K562 (cell line): ENCODE data around the gene SLC7A1. TPM values are rescaled to one million over a fixed set of nuclear protein-coding genes. Genes with fewer than 3 reads are reported as not detected.

Source experiments
- ATAC-seq: fragments of 200-7000 bp; cut with Tn5 transposase; 3 replicates; pipeline ENCODE4 v1.9.1; 2020; ENCODE audit warnings: moderate library complexity
- BruUV-seq: library from RNA; stranded (reverse); fragments of 400-500 nt; replicated peaks from 2 replicates; lab custom pipeline; 2021; lab: Mats Ljungman, UMichigan
- CTCF ChIA-PET: fragments of 300-600 bp; formaldehyde crosslinking; extraction: SDS; loops from one replicate; lab custom pipeline; 2021; ENCODE audit warnings: low intra/inter-chr PET ratio; lab: Yijun Ruan, JAX
- POLR2A ChIA-PET: fragments of 300-600, 350-650 bp; sonication (Branson Sonifier 250); formaldehyde crosslinking; extraction: SDS; loops from one replicate; lab custom pipeline; 2021; ENCODE audit warnings: antibody characterized with exemption, inconsistent platforms; lab: Yijun Ruan, JAX
- DNase-seq, 4 experiments: peaks; one replicate each; pipeline versions ENCODE4 v3.0.0 to v3.0.0-alpha.2; 2011 to 2018; ENCODE audit warnings: low spot score in 3 of 4, mixed read lengths in 3 of 4; ENCODE audit errors: extremely low read depth in 1 of 4
- FAIRE-seq: peaks from 2 replicates; lab custom pipeline; 2011; peaks lifted over from hg19 to GRCh38; lab: Jason Lieb, UNC
- H2AFZ ChIP-seq: 2 replicates; pipeline ENCODE4 v1.6.0; 2011; ENCODE audit warnings: low read depth, low read length, control low read depth, inconsistent platforms
- H3K27ac ChIP-seq: fragments of 200-600 bp; 3 replicates; pipeline ENCODE4 v1.8.0; 2011; ENCODE audit warnings: low read depth, mild to moderate bottlenecking, control low read depth, inconsistent platforms, low read length, moderate library complexity, mixed read lengths; ENCODE audit errors: extremely low read depth
- H3K27me3 ChIP-seq, 2 experiments: fragments of 300-600 bp in 1 of 2; 2 replicates in 1 of 2; 3 replicates in 1 of 2; pipeline versions ENCODE4 v1.6.0 to v1.8.0; 2011; ENCODE audit warnings: inconsistent platforms in 2 of 2, low read length in 2 of 2, mild to moderate bottlenecking in 1 of 2, mixed read lengths in 1 of 2, moderate library complexity in 1 of 2; ENCODE audit not compliant: control insufficient read depth in 2 of 2, insufficient read depth in 2 of 2
- H3K36me3 ChIP-seq: fragments of 300-600 bp; 3 replicates; pipeline ENCODE4 v1.8.0; 2011; ENCODE audit warnings: mild to moderate bottlenecking, low read length, inconsistent platforms; ENCODE audit not compliant: control insufficient read depth, insufficient read depth
- H3K4me1 ChIP-seq, 2 experiments: fragments of 200-600 bp in 1 of 2; replicated peaks in 1 of 2; 2 replicates in 1 of 2; 3 replicates in 1 of 2; pipeline versions ENCODE4 v1.5.1 to v1.8.0; 2011; ENCODE audit warnings: inconsistent platforms in 2 of 2, low read length in 2 of 2, mild to moderate bottlenecking in 1 of 2, mixed read lengths in 1 of 2, moderate library complexity in 1 of 2; ENCODE audit not compliant: control insufficient read depth in 2 of 2, insufficient read depth in 2 of 2
- H3K4me2 ChIP-seq: 2 replicates; pipeline ENCODE4 v1.6.1; 2011; ENCODE audit warnings: low read length, control low read depth, inconsistent platforms, mixed read lengths; ENCODE audit not compliant: insufficient read depth
- H3K4me3 ChIP-seq: fragments of 200-600 bp; sonication (generic), shearing (Covaris generic); 2 replicates; pipeline ENCODE4 v1.5.1; 2016; ENCODE audit warnings: control low read depth, inconsistent platforms
- H3K79me2 ChIP-seq: fragments of 200-600 bp; 3 replicates; pipeline ENCODE4 v1.8.0; 2011; ENCODE audit warnings: low read length, inconsistent platforms; ENCODE audit not compliant: control insufficient read depth, insufficient read depth
- H3K9ac ChIP-seq, 2 experiments: 2 replicates each; pipeline versions ENCODE4 v1.6.0 to v1.6.1; 2011; ENCODE audit warnings: low read depth in 2 of 2, low read length in 2 of 2, control low read depth in 1 of 2, inconsistent platforms in 1 of 2, mild to moderate bottlenecking in 1 of 2, mixed read lengths in 1 of 2; ENCODE audit not compliant: insufficient read depth in 1 of 2
- H3K9me1 ChIP-seq: one replicate; pipeline ENCODE4 v1.6.0; 2011; ENCODE audit warnings: inconsistent platforms, mild to moderate bottlenecking, low read length, moderate library complexity; ENCODE audit not compliant: control insufficient read depth, insufficient read depth
- H3K9me3 ChIP-seq: replicated peaks from 2 replicates; pipeline ENCODE4 v1.5.1; 2011; ENCODE audit warnings: low read depth, low read length, inconsistent platforms; ENCODE audit not compliant: control insufficient read depth, insufficient read depth
- H4K20me1 ChIP-seq: replicated peaks from 2 replicates; pipeline ENCODE4 v1.6.1; 2011; ENCODE audit warnings: low read length, inconsistent platforms, mixed read lengths; ENCODE audit not compliant: control insufficient read depth, insufficient read depth
- ARID3B ChIP-seq: fragments of 250-450 bp; sonication (Bioruptor Pico); IDR thresholded peaks from 2 replicates; pipeline ENCODE4 v1.4.0; 2020; ENCODE audit warnings: borderline replicate concordance
- HINFP ChIP-seq: fragments of 450-650 bp; conservative IDR thresholded peaks from 2 replicates; pipeline ENCODE4 v1.6.1; 2016; ENCODE audit warnings: missing genetic modification characterization, low read depth, mild to moderate bottlenecking, control low read depth, missing compliant biosample characterization
- IFI16 ChIP-seq: fragments of 250-450 bp; sonication (Bioruptor Pico); IDR thresholded peaks from 2 replicates; pipeline ENCODE4 v2.1.2; 2022; ENCODE audit warnings: mild to moderate bottlenecking, inconsistent platforms
- NCOA4 ChIP-seq: fragments of 450-650 bp; IDR thresholded peaks from 2 replicates; pipeline ENCODE4 v1.6.1; 2018; ENCODE audit warnings: mild to moderate bottlenecking; ENCODE audit not compliant: partially characterized antibody
- ZNF174 ChIP-seq: fragments of 250-450 bp; sonication (Bioruptor Pico); IDR thresholded peaks from 2 replicates; pipeline ENCODE4 v1.4.0; 2020; ENCODE audit warnings: mild to moderate bottlenecking
- WGBS: fragments of 100-300 bp; shearing (Covaris generic); methylation state at CpG from one replicate; pipeline ENCODE4 v1.1.6; 2016; ENCODE audit warnings: low coverage, mixed read lengths; ENCODE audit not compliant: insufficient coverage; ENCODE audit errors: missing lambda C conversion rate; 5-methylcytosine and 5-hydroxymethylcytosine counted together
- in situ Hi-C: fragments of 300-500 bp; cut with MboI; formaldehyde crosslinking; loops from 4 replicates; pipeline ENCODE4 v1.15.0; 2018; ENCODE audit warnings: inconsistent platforms, mixed read lengths
- intact Hi-C: fragments of 100-400 bp; cut with micrococcal nuclease; formaldehyde crosslinking; loops from 2 replicates; pipeline ENCODE4 v1.14.2; 2022
- polyA plus RNA-seq, 8 experiments: library from polyadenylated mRNA; depleted of rRNA in 4 of 8; stranded (reverse) in 5 of 8; unstranded in 3 of 8; fragments of >200 nt; fragmentation: Nextera tagmentation in 2 of 8; fragmentation: Illumina TruSeq in 1 of 8; extraction: Ambion mirVana in 2 of 8; extraction: Trizol in 1 of 8; gene quantifications; 2 replicates each; pipeline versions ENCODE4 v1.2.1 to v1.2.3, GENCODE V29; 2011 to 2014; ENCODE audit warnings: inconsistent platforms in 1 of 8, missing spikeins in 1 of 8
- total RNA-seq, 7 experiments: library from RNA; depleted of rRNA in 6 of 7; stranded (reverse); fragments of >200 nt in 6 of 7; fragmentation: Illumina TruSeq in 2 of 7; extraction: Trizol in 2 of 7; gene quantifications; 2 replicates each; pipeline versions ENCODE4 v1.2.1 to v1.2.3, GENCODE V29; 2011 to 2021; ENCODE audit warnings: low replicate concordance in 1 of 7

Gene SLC7A1
- total and polyA plus RNA-seq, 9 of the 15 experiments (the other 6 are each of a cell fraction or from before 2014, with no cell fraction given): 3.3 to 69.7 (median 10.8) TPM

- H3K27me3 ChIP-seq: peaks cover 24 to 61% of the 10 kb centered on the region in 2 experiments; a peak in 4 of 5 replicates
- no peaks in the 10 kb centered on the region for H3K9me3 ChIP-seq
- no peaks in the 10 kb centered on the region for H3K9me1 ChIP-seq
- ChIA-PET POLR2A (no interaction called here), CTCF (no interaction called here)
- in situ Hi-C loops: no loop called here
- H3K4me2 ChIP-seq: no peak overlapping the region
- no peaks in the 10 kb centered on the region for H3K36me3 ChIP-seq
- no peak for FAIRE-seq
- no TSS peak for BruUV-seq
- H3K27ac ChIP-seq: no peak overlapping the region
- no peaks in the 10 kb centered on the region for H4K20me1 ChIP-seq
- no peak for ATAC-seq
- 11% methylated on average over 4 of the region's 5 CpGs for WGBS
- peaks cover 0 to 4% of the 10 kb centered on the region in 2 experiments; a peak in 2 of 5 replicates for H3K4me1 ChIP-seq
- intact Hi-C loops: no loop called here
- H3K4me3 ChIP-seq: no peak overlapping the region
- H2AFZ ChIP-seq: no peak overlapping the region
- no peak for DNase-seq
- H3K9ac ChIP-seq: no peak overlapping the region
- no peak for TF ChIP-seq IFI16
- TF ChIP-seq, all 486 proteins: peak for 0
- no peaks in the 10 kb centered on the region for H3K79me2 ChIP-seq
These were observed 113.9 kb downstream of the SLC7A1 start for GRCh38 chr13:29481603-29482002.

- no TSS peak for BruUV-seq
- no peaks in the 10 kb centered on the region for H3K79me2 ChIP-seq
- no peak for FAIRE-seq
- no peak overlapping the region for H3K9ac ChIP-seq
- WGBS: 1% methylated on average over 8 of the region's 11 CpGs
- H3K9me1 ChIP-seq: no peaks in the 10 kb centered on the region
- peaks cover 20 to 61% of the 10 kb centered on the region in 2 experiments; a peak in 4 of 5 replicates for H3K27me3 ChIP-seq
- no peak overlapping the region for H3K27ac ChIP-seq
- no peaks in the 10 kb centered on the region for H3K36me3 ChIP-seq
- intact Hi-C loops: no loop called here
- H3K9me3 ChIP-seq: no peaks in the 10 kb centered on the region
- no peak overlapping the region for H3K4me3 ChIP-seq
- H3K4me2 ChIP-seq: no peak overlapping the region
- ATAC-seq: no peak
- no peaks in the 10 kb centered on the region for H4K20me1 ChIP-seq
- in situ Hi-C loops: no loop called here
- ChIA-PET POLR2A (interaction anchor here (0.7 kb wide), 1 partner anchor 12 kb away, joined by 3 read pairs; no protein-coding TSS in a partner anchor), CTCF (no interaction called here)
- H3K4me1 ChIP-seq: peaks cover 0 to 4% of the 10 kb centered on the region in 2 experiments; a peak in 2 of 5 replicates
- no peak overlapping the region for H2AFZ ChIP-seq
- no peak for TF ChIP-seq HINFP
- TF ChIP-seq ZNF174 (CRISPR knock-in tag): no peak
- no peak for TF ChIP-seq ARID3B
- no peak for TF ChIP-seq NCOA4
- TF ChIP-seq, all 486 proteins: peak for 0
- no peak for DNase-seq
These were observed 114.5 kb downstream of the SLC7A1 start for GRCh38 chr13:29480893-29481525.
